ENCODE measurements around the gene CEL.
"Not testable (repeated sequence)": the region's sequence is repeated elsewhere in the genome, so short reads cannot be mapped to it uniquely, and the experiment has no call there.

Gene CEL

GRCh38 chr9:133065070-133065388 lies 3.2 kb downstream of the CEL start:
- no peak for DNase-seq

GRCh38 chr9:133066181-133066983 lies 4.6 kb downstream of the CEL start:
- no peak for DNase-seq

- DNase-seq, result peak; percentile 59
Observed at GRCh38 chr9:133067006-133067405, 5.2 kb downstream of the CEL start.

GRCh38 chr9:133067813-133068212 lies 6.0 kb downstream of the CEL start:
- DNase-seq, result peak; percentile 57

- not testable (repeated sequence) for DNase-seq
Observed at GRCh38 chr9:133068431-133068830, 6.7 kb downstream of the CEL start.

GRCh38 chr9:133070500-133070961 lies 8.8 kb downstream of the CEL start:
- DNase-seq, result peak; percentile 61

- DNase-seq, result not testable (repeated sequence)
Observed at GRCh38 chr9:133070985-133071384, 9.2 kb downstream of the CEL start.

GRCh38 chr9:133071484-133072150 lies 9.8 kb downstream of the CEL start:
- DNase-seq, result peak; percentile 37

- DNase-seq, result not testable (repeated sequence)
Observed at GRCh38 chr9:133072210-133072609, 10.4 kb downstream of the CEL start.

- no peak for DNase-seq
Observed at GRCh38 chr9:133073086-133074014, 11.6 kb downstream of the CEL start.

- DNase-seq, result no peak
Observed at GRCh38 chr9:133074111-133074651, 12.4 kb downstream of the CEL start.

GRCh38 chr9:133075925-133076630 lies 14.3 kb downstream of the CEL start:
- no peak for DNase-seq

GRCh38 chr9:133076691-133077090 lies 14.9 kb downstream of the CEL start:
- no peak for DNase-seq

- DNase-seq, result peak; percentile 47
Observed at GRCh38 chr9:133078486-133078885, 16.7 kb downstream of the CEL start.

- DNase-seq, result no peak
Observed at GRCh38 chr9:133080161-133080560, 18.4 kb downstream of the CEL start.

- not testable (repeated sequence) for DNase-seq
Observed at GRCh38 chr9:133080786-133081779, 19.3 kb downstream of the CEL start.

- peak; percentile 19 for DNase-seq
Observed at GRCh38 chr9:133081957-133082644, 20.3 kb downstream of the CEL start.

GRCh38 chr9:133083688-133084087 lies 21.9 kb downstream of the CEL start:
- DNase-seq, result not testable (repeated sequence)

GRCh38 chr9:133086212-133086860 lies 24.6 kb downstream of the CEL start:
- peak; percentile 21 for DNase-seq

- peak; percentile 43 for DNase-seq
Observed at GRCh38 chr9:133086894-133087293, 25.1 kb downstream of the CEL start.
